Hindlimb muscle (tissue), 1 donor: Measurements from ENCODE around the gene SETD7. TPM values are rescaled to one million over a fixed set of nuclear protein-coding genes. Genes with fewer than 3 reads are reported as not detected.
"Not testable (repeated sequence)": the region's sequence is repeated elsewhere in the genome, so short reads cannot be mapped to it uniquely, and the experiment has no call there.

Experiments used
- DNase-seq: peaks from one replicate; pipeline ENCODE4 v3.0.0-alpha.2; 2013
- polyA plus RNA-seq: library from polyadenylated mRNA; unstranded; fragments of 120-200 nt; gene quantifications from one replicate; pipeline ENCODE4 v1.2.1, GENCODE V29; 2013; ENCODE audit not compliant: insufficient read length

The SETD7 gene
- polyA plus RNA-seq, 1 donor, result 107 TPM

DNA sequence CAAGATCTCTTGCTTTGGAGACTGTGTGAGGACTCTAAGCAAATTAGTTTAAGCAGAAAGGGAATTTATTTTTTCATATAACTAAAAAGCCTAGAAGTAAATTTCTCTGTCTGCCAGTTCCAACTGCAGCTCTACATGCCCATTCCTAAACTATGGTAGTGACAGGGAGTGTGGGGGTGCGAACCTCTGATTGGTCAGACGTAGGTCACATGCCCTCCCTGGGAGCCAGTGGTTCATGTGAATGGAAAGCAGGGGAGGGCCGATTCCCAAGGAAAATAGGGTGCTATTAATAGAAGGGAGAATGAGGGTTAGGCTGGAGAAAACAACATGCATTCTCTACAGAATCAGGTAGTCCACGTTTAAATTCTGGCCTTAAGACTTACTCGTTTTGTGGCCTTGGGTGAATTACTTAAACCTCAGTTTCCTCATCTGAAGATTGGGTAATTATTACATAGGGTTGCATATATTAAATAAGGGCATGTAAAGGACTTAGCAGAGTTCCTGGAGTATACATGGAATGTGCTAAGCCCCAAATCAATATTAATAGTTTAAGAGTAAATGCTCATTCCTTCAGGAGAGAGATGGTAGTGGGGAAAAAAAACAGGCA is 94.9 kb downstream of the SETD7 start:
- no peak for DNase-seq

DNA sequence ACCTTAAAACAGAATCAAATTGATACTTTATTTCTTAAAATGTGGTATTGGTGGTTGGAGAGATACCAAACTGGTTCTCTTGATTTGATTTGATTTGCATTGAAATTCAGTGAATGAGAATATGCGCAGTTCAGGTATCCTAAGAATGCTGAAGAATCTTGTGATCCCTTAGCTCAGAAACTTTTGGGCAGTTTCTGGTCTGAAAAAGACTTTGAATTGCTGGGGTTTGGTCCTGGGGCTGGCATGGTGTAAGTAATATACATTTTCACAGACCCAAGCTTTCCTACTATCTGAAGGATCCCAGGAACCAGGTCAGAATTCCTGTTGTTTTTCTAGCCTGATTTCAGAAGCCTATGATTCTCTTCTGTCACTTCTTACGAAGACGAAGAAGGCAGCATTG is 95.5 kb downstream of the SETD7 start:
- no peak for DNase-seq

DNA sequence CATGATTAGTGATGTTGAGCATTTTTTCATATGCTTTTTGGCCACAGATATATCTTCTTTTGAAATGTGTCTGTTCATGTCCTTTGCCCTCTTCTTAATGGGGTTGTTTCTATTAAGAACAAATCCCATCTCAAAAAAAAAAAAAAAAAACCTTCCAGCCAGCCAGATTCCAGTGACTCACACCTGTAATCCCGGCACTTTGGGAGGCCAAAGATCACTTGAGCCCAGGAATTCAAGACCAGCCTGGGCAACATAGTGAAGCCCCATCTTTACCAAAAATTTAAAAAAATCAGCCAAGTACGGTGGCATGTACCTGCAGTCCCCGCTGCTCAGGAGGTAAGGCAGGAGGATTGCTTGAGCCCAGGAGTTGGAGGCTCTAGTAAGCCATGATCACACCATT is 97.0 kb downstream of the SETD7 start:
- DNase-seq, result no peak

DNA sequence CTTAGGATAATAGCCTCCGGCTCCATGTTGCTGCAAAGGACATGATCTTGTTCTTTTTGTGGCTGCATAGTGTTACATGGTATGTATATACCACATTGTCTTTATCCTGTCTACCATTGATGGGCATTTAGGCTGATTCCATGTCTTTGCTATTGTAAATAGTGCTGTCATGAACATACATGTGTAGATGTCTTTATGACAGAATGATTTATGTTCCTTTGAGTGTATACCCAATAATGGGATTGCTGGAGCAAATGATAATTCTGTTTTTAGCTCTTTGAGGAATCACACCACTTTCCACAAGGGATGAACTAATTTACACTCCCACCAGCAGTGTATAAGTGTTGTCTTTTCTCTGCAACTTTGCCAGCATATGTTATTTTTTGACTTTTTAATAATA is 97.5 kb downstream of the SETD7 start:
- DNase-seq, result no peak

DNA sequence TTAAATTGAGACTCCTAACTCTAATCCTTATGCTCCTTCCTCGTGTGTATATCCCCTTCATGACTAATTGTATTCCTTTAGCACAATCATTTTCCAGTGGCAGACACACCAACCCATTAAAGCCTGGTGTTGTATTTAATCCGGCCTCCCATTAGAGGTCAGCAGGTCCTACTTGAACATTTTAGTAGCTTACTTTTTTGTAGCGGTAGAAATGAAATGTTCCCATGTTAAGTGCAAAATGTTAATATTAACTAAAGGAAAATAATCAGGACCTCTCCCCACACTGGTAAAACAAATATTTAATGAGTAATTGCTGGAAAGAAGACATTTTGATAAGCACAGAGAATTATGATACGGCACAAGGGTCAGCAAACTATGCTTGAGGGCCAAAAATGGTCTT is 98.7 kb downstream of the SETD7 start:
- DNase-seq, result no peak

DNA sequence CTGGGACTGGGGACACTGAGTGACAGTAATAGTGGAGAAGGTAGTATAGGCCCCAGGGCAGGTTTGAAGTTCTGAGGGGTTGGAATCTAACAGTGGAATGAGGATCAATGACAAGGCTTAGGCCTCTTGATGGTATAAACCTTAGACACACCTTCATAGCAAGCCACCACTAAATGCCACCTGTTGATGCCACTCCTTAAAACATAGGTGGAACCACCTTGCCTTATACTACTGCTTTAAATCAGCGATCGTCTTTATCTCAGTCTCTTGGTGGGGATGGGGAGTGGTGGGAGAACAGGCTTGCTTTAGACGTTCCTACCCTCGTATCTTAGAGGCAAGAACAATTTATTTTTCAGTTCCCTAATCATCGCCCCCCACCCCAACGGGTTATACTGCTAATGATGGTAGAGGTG is 100.9 kb downstream of the SETD7 start:
- DNase-seq, result peak; percentile 12

DNA sequence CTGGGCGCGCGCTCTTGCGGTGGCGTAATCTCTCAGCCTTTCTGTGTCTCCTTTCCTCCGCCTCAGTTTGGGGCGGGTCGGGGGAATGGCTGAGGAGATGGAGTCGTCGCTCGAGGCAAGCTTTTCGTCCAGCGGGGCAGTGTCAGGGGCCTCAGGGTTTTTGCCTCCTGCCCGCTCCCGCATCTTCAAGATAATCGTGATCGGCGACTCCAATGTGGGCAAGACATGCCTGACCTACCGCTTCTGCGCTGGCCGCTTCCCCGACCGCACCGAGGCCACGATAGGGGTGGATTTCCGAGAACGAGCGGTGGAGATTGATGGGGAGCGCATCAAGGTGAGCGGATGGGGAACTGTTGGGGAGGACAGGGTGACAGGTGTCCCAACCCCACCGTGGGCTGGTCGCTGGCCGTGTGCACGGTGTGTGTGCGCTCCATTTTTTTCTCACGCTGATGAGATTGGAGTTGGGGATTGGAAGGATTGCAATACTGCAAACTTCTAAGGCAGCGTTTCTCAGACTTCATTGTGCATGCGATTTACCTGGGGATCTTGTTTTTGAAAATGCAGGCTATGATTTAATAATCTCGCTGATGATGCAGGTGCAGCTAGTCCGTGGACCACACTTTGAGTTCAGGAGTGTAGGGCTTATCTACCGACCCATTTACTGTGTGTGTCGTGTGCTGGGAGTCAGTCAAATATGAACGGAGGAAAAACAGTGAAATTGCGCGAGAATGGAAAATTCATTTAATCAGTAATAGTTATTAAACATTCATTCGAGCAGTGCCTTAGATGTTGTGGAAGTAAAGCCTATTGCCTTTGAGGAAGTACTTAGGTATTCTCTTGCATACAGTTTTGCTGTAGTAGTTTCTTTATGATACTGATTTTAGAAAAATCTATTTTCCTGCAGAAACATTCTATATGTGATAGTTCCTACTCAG is 101.6 kb downstream of the SETD7 start, which contains the start of gene RAB33B:
Gene RAB33B (plus strand): TSS at position 11 of the 935 bp plus-strand sequence. CDS start 75 bp downstream, at position 86.
- DNase-seq, result peak; percentile 23

DNA sequence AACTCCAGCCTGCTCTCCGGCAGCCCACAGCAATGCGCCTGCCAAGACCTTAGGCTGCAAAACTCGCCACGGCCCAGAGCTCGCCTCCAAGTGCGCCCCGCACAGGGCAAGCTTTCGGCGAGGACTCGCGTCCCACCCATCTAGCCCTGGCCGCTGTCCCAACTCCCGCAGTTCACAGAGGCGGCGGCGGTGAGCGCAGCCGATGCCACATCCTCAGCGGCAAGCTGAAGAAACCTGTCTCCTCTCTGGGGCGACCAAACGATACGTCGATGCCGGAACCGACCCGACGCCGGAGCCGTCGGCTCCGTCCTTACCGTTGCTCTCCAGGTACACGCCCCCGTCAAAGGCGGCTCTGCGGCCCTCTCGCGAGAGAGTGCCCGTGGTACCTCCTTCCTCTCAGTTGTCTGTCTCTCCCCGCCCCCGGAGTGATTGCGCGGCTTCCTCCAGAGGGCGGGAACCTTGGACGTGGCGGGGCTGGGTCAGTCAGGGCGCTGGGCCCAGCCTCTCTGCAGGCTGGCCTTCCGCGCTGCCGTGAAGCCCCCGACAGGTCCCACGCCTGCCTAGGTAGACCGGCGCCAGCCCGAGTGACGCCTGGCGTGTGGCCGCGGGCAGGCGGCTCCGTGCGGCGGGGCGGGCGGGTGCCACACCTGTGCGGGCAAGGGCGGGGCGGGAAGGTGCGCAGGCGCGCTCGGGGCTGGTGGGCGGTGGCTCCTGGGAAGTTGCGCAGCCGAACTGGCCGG is 102.5 kb downstream of the SETD7 start:
- peak; percentile 97 for DNase-seq

DNA sequence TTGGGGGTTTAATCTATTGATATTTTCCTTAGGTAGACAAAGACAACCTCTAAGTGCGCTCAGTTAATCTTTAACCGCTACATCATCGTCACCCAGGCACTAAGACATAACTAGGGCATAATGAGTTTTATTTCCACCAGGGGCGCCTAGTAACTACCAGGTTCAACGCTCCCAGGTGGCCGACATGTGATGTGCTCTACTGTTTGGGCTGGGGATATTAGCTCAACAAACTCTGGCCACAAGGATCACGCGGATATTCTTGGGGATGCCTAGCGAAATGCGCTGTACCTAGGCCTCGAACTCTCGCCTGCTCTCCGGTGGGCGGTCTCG is 103.0 kb downstream of the SETD7 start:
- DNase-seq, result no peak

DNA sequence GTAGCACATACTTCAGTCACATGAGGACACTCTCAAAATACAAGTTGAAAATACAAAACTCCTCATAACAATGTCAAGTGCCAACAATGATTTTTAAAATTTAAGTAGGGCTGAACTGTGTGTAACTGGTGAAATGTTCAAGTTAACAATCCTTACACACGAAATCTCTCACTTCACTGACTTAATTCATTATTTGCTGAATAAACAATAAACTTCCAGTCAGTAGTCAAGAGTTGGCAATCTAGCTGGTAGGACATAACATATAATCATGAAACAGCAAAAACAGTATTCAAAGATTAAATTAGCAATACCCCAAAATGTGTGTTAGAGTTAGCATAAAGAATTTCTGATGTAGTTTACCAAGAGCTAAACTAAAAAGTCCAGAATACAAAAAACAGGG is 104.0 kb downstream of the SETD7 start:
- DNase-seq, result no peak

DNA sequence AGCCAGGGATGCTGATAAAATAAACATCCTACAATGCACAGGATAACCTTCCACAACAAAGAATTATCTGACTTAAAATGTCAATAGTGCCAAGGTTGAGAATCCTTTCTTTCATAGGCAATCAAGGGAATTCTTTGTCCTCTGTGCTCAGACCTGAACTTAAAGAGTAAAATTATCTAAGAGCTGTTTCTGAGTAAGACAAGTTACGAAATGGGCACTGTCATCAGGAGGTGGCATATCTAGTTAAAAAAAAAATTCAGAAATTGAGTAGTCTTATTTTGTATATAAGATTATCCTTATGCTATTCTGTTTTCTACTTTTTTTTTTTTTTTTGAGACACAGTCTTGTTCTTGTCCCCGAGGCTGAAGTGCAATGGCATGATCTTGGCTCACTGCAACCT is 105.4 kb downstream of the SETD7 start:
- DNase-seq, result no peak

DNA sequence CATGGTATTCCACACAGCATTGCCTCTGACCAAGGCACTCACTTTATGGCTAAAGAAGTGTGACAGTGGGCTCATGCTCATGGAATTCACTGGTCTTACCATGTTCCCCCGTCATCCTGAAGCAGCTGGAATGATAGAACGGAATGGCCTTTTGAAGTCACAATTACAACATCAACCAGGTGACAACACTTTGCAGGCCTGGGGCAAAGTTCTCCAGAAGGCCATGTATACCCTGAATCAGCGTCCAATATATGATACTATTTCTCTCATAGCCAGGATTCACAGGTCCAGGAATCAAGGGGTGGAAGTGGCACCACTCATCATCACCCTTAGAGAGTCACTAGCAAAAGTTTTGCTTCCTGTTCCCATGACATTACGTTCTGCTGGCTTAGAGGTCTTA is 108.9 kb downstream of the SETD7 start:
- DNase-seq, result not testable (repeated sequence)

Other genes starting within 250 kb of the SETD7 start
- gene RAB33B, start 102.1 kb downstream of the SETD7 start, polyA plus RNA-seq, result 7.8 TPM
- gene MGST2, start 109.6 kb upstream of the SETD7 start, polyA plus RNA-seq, result 45.7 TPM